HuH-7.5 (cell line): ENCODE data around the gene RS1.

Experiments
- DNase-seq: peaks from one replicate; pipeline ENCODE4 v3.0.0; 2011; ENCODE audit warnings: low spot score

RS1 gene

DNA sequence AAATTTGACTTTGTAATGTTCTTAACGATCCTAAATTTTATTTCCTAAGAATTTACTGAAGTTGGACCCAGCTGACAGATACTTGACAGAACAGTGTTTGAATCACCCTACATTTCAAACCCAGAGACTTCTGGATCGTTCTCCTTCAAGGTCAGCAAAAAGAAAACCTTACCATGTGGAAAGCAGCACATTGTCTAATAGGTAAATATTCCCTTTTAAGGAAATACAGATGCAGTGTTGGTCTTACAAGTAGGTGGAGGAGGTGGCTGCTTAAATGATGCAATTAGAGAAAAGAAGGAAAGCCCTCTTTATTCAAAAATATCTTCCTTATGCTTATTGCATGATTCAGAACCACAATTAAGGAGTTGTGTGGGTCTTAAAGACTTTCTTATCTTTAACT, 73.5 kb downstream of the RS1 start:
- DNase-seq = no peak

GRCh38 chrX:18596096-18596495, 75.8 kb downstream of the RS1 start:
- no peak for DNase-seq

DNA sequence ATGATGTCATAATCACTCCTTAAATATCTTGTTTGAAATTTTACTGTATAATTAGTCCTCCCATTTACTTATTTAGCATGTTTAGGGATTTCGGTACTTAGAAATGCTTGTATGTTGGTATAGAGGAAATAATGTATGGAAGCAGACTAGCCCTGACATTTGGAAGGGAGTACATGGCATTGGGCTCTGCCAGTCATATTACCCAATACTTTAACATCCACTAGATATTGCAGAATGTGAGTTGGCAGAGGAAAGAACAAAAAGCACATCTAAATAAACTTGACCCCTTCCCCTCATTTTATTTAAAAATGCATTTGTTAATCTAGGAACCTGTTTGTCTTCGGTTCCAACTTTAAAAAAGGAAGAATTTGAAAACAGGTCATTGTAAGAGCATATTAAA, 77.8 kb downstream of the RS1 start:
- no peak for DNase-seq

DNA sequence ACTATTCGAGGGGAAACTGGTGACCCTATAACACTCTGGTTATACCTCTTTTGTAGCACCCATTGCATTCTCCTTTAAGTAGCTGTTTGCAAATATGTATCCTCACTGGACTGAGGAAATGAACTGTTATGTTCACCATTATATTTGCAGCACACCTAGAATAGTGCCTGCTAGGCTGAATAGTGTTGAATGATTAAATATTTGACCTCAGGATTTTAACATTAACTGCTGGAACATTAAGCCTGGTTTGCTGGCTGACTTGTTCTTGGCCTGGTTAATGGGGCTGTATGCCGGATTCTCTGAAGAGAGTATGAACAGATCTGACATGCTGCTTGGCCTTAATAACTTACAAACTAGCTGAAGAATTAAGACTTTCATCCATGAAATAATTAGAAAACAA, 80.1 kb downstream of the RS1 start:
- no peak for DNase-seq
